ENCODE results near the gene GNAI1. TPM values are rescaled to one million over a fixed set of nuclear protein-coding genes. Genes with fewer than 3 reads are reported as not detected.

Gene GNAI1
- total RNA-seq, 2 experiments from 2014 or later: not detected

DNA sequence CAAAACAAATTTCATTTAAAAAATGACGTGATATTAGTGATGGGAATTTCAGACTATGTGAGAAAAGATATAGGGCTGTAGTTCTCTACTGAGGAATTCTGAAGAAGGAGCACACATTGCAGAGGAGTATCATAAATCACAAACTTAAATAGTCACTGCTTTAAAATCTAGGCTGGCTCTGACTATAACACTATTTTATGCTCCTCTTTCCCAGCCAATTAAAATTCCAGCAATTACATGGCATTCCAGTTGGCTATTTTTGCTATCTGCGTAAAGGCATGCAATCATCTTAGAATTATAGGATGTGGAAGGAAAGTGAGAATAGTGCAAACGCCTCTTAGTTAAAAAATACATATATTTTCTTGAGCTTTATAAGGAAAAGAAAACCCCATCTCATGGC lies 123.1 kb downstream of the GNAI1 start:
- H3K4me1 ChIP-seq (ENCODE audit: insufficient read depth, low read length, poor library complexity, severe bottlenecking): no peaks in the 10 kb centered on the region
- DNase-seq (ENCODE audit: low spot score): no peak
- no peaks in the 10 kb centered on the region for H3K36me3 ChIP-seq (ENCODE audit: insufficient read depth, low read length)
- CTCF ChIA-PET (ENCODE audit: unreplicated experiment): no interaction called here
- H3K4me3 ChIP-seq (ENCODE audit: low read depth, low read length, poor library complexity, severe bottlenecking): no peak overlapping the region
- BruUV-seq (replicated peaks): no TSS peak
- H3K9me2 ChIP-seq (ENCODE audit: insufficient read depth, low read length): no peaks in the 10 kb centered on the region
- H4K20me1 ChIP-seq (ENCODE audit: insufficient read depth, low read length): no peaks in the 10 kb centered on the region
- POLR2A ChIA-PET: no interaction called here
- H3K27ac ChIP-seq (ENCODE audit: low read depth, low read length, poor library complexity, severe bottlenecking): no peak overlapping the region
- H2AFZ ChIP-seq (ENCODE audit: low read length): no peak overlapping the region
- H3K4me2 ChIP-seq (ENCODE audit: low read length): no peak overlapping the region
- no peaks in the 10 kb centered on the region for H3K79me2 ChIP-seq (ENCODE audit: insufficient read depth, low read depth, low read length)
- intact Hi-C loops (cut with micrococcal nuclease; ENCODE audit: unreplicated experiment): no loop called here
- no peaks in the 10 kb centered on the region for H3K9me3 ChIP-seq (ENCODE audit: low read length)
- TF ChIP-seq EZH2phosphoT487 (IDR thresholded peaks at IDR 0.05; ENCODE audit: borderline replicate concordance, low read depth, low read length) (no peak), CTCF (conservative IDR thresholded peaks at IDR 0.05; ENCODE audit: low read length) (no peak)

DNA sequence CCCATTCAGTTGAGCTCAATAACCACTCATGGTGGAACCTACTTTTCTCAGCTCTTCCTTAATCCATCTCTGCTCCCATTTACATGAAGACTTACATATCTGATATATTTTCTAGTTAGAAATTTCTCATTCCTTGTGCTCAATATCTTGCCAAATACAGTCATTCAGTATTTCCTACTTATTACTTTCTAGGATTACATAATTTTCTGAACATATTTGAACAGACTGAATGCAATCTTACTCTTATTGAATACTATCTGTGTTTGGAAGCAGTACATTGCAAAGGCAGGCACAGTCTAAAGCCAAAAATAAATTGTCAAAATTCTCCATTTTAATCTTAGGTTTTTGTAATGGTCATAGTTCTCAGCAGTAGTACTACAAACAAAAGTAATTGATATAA lies 126.0 kb downstream of the GNAI1 start:
- no TSS peak for BruUV-seq (replicated peaks)
- Histone ChIP-seq H3K4me3 (ENCODE audit: low read depth, low read length, poor library complexity, severe bottlenecking) (no peak overlapping the region), H3K36me3 (ENCODE audit: insufficient read depth, low read length) (no peaks in the 10 kb centered on the region), H3K9me3 (ENCODE audit: low read length) (no peaks in the 10 kb centered on the region), H3K79me2 (ENCODE audit: insufficient read depth, low read depth, low read length) (no peaks in the 10 kb centered on the region), H3K4me1 (ENCODE audit: insufficient read depth, low read length, poor library complexity, severe bottlenecking) (no peaks in the 10 kb centered on the region), H2AFZ (ENCODE audit: low read length) (no peak overlapping the region), H3K27ac (ENCODE audit: low read depth, low read length, poor library complexity, severe bottlenecking) (no peak overlapping the region), H4K20me1 (ENCODE audit: insufficient read depth, low read length) (no peaks in the 10 kb centered on the region), H3K9me2 (ENCODE audit: insufficient read depth, low read length) (no peaks in the 10 kb centered on the region), H3K4me2 (ENCODE audit: low read length) (no peak overlapping the region)
- no peak for DNase-seq (ENCODE audit: low spot score)
- POLR2A ChIA-PET: no interaction called here
- CTCF ChIA-PET (ENCODE audit: unreplicated experiment): no interaction called here
- TF ChIP-seq CTCF (conservative IDR thresholded peaks at IDR 0.05; ENCODE audit: low read length): no peak
- TF ChIP-seq EZH2phosphoT487 (IDR thresholded peaks at IDR 0.05; ENCODE audit: borderline replicate concordance, low read depth, low read length): no peak
- intact Hi-C loops (cut with micrococcal nuclease; ENCODE audit: unreplicated experiment): no loop called here

DNA sequence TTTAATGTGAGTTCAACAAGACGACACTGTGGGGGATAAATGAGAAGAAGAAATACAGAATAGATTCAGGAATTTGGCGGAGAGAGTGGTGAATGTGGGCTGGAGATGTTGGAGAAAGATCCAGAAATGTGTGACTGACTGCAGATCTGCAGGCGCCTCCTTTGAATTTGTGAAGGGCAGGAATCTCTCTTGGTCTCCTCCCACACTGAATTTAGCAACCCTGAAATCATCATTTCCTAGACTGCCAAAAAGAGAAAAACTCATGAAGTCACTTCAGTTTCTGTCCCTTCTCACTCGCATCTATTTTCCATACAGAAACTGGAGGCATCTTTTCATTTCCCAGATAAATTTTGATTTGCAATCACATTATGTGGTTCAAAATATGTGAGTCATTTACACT lies 128.7 kb downstream of the GNAI1 start:
- H3K9me2 ChIP-seq (ENCODE audit: insufficient read depth, low read length): no peaks in the 10 kb centered on the region
- DNase-seq (ENCODE audit: low spot score): no peak
- H3K79me2 ChIP-seq (ENCODE audit: insufficient read depth, low read depth, low read length): no peaks in the 10 kb centered on the region
- TF ChIP-seq EZH2phosphoT487 (IDR thresholded peaks at IDR 0.05; ENCODE audit: borderline replicate concordance, low read depth, low read length): no peak
- TF ChIP-seq CTCF (conservative IDR thresholded peaks at IDR 0.05; ENCODE audit: low read length): no peak
- H3K36me3 ChIP-seq (ENCODE audit: insufficient read depth, low read length): no peaks in the 10 kb centered on the region
- no peak overlapping the region for H3K4me2 ChIP-seq (ENCODE audit: low read length)
- H3K4me3 ChIP-seq (ENCODE audit: low read depth, low read length, poor library complexity, severe bottlenecking): no peak overlapping the region
- intact Hi-C loops (cut with micrococcal nuclease; ENCODE audit: unreplicated experiment): no loop called here
- POLR2A ChIA-PET: no interaction called here
- CTCF ChIA-PET (ENCODE audit: unreplicated experiment): no interaction called here
- no peak overlapping the region for H2AFZ ChIP-seq (ENCODE audit: low read length)
- H3K4me1 ChIP-seq (ENCODE audit: insufficient read depth, low read length, poor library complexity, severe bottlenecking): no peaks in the 10 kb centered on the region
- H4K20me1 ChIP-seq (ENCODE audit: insufficient read depth, low read length): no peaks in the 10 kb centered on the region
- BruUV-seq (replicated peaks): no TSS peak
- no peaks in the 10 kb centered on the region for H3K9me3 ChIP-seq (ENCODE audit: low read length)
- no peak overlapping the region for H3K27ac ChIP-seq (ENCODE audit: low read depth, low read length, poor library complexity, severe bottlenecking)

All from OCI-LY7 (cell line).